ENCODE measurements around the gene BLACAT1. TPM values are rescaled to one million over a fixed set of nuclear protein-coding genes. Genes with fewer than 3 reads are reported as not detected.

Gene BLACAT1
- total and polyA plus RNA-seq, 2 of the 13 experiments (the other 11 are each of a cell fraction or from before 2014, with no cell fraction given) = 1.2 to 2.8 TPM

GRCh38 chr1:205484985-205485967 lies 29.4 kb upstream of the BLACAT1 start (continued):
- TF ChIP-seq, protein P1, sequence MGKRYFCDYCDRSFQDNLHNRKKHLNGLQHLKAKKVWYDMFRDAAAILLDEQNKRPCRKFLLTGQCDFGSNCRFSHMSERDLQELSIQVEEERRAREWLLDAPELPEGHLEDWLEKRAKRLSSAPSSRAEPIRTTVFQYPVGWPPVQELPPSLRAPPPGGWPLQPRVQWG (CRISPR knock-in tag; IDR thresholded peaks at IDR 0.05; ENCODE audit: borderline replicate concordance, low read depth) = no peak
- TF ChIP-seq ZNF207 (IDR thresholded peaks at IDR 0.05; ENCODE audit: borderline replicate concordance) (no peak), KLF6 (CRISPR knock-in tag; IDR thresholded peaks at IDR 0.05) (peak; percentile 56; the same call in 1 of the 2 replicates), NBN (conservative IDR thresholded peaks at IDR 0.05) (no peak), GATAD1 (CRISPR knock-in tag; IDR thresholded peaks at IDR 0.05) (peak; percentile 42; the same call in 1 of the 2 replicates), ZNF10 (CRISPR knock-in tag; IDR thresholded peaks at IDR 0.05; ENCODE audit: borderline replicate concordance, low read depth) (no peak), ATM (IDR thresholded peaks at IDR 0.05; ENCODE audit: borderline replicate concordance) (no peak), RAD21 (CRISPR knock-in tag; IDR thresholded peaks at IDR 0.05) (peak; percentile 99), KMT2B (CRISPR knock-in tag; IDR thresholded peaks at IDR 0.05) (no peak), CBFB (CRISPR knock-in tag; IDR thresholded peaks at IDR 0.05) (no peak)
- TF ChIP-seq, protein P2, sequence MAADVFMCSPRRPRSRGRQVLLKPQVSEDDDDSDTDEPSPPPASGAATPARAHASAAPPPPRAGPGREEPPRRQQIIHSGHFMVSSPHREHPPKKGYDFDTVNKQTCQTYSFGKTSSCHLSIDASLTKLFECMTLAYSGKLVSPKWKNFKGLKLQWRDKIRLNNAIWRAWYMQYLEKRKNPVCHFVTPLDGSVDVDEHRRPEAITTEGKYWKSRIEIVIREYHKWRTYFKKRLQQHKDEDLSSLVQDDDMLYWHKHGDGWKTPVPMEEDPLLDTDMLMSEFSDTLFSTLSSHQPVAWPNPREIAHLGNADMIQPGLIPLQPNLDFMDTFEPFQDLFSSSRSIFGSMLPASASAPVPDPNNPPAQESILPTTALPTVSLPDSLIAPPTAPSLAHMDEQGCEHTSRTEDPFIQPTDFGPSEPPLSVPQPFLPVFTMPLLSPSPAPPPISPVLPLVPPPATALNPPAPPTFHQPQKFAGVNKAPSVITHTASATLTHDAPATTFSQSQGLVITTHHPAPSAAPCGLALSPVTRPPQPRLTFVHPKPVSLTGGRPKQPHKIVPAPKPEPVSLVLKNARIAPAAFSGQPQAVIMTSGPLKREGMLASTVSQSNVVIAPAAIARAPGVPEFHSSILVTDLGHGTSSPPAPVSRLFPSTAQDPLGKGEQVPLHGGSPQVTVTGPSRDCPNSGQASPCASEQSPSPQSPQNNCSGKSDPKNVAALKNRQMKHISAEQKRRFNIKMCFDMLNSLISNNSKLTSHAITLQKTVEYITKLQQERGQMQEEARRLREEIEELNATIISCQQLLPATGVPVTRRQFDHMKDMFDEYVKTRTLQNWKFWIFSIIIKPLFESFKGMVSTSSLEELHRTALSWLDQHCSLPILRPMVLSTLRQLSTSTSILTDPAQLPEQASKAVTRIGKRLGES (CRISPR knock-in tag; IDR thresholded peaks at IDR 0.05; ENCODE audit: borderline replicate concordance) = no peak
- TF ChIP-seq, protein P3, sequence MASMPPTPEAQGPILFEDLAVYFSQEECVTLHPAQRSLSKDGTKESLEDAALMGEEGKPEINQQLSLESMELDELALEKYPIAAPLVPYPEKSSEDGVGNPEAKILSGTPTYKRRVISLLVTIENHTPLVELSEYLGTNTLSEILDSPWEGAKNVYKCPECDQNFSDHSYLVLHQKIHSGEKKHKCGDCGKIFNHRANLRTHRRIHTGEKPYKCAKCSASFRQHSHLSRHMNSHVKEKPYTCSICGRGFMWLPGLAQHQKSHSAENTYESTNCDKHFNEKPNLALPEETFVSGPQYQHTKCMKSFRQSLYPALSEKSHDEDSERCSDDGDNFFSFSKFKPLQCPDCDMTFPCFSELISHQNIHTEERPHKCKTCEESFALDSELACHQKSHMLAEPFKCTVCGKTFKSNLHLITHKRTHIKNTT (CRISPR knock-in tag; IDR thresholded peaks at IDR 0.05) = no peak
- TF ChIP-seq, protein P4, sequence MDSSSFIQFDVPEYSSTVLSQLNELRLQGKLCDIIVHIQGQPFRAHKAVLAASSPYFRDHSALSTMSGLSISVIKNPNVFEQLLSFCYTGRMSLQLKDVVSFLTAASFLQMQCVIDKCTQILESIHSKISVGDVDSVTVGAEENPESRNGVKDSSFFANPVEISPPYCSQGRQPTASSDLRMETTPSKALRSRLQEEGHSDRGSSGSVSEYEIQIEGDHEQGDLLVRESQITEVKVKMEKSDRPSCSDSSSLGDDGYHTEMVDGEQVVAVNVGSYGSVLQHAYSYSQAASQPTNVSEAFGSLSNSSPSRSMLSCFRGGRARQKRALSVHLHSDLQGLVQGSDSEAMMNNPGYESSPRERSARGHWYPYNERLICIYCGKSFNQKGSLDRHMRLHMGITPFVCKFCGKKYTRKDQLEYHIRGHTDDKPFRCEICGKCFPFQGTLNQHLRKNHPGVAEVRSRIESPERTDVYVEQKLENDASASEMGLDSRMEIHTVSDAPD (CRISPR knock-in tag; IDR thresholded peaks at IDR 0.05) = no peak
- TF ChIP-seq, protein P5, sequence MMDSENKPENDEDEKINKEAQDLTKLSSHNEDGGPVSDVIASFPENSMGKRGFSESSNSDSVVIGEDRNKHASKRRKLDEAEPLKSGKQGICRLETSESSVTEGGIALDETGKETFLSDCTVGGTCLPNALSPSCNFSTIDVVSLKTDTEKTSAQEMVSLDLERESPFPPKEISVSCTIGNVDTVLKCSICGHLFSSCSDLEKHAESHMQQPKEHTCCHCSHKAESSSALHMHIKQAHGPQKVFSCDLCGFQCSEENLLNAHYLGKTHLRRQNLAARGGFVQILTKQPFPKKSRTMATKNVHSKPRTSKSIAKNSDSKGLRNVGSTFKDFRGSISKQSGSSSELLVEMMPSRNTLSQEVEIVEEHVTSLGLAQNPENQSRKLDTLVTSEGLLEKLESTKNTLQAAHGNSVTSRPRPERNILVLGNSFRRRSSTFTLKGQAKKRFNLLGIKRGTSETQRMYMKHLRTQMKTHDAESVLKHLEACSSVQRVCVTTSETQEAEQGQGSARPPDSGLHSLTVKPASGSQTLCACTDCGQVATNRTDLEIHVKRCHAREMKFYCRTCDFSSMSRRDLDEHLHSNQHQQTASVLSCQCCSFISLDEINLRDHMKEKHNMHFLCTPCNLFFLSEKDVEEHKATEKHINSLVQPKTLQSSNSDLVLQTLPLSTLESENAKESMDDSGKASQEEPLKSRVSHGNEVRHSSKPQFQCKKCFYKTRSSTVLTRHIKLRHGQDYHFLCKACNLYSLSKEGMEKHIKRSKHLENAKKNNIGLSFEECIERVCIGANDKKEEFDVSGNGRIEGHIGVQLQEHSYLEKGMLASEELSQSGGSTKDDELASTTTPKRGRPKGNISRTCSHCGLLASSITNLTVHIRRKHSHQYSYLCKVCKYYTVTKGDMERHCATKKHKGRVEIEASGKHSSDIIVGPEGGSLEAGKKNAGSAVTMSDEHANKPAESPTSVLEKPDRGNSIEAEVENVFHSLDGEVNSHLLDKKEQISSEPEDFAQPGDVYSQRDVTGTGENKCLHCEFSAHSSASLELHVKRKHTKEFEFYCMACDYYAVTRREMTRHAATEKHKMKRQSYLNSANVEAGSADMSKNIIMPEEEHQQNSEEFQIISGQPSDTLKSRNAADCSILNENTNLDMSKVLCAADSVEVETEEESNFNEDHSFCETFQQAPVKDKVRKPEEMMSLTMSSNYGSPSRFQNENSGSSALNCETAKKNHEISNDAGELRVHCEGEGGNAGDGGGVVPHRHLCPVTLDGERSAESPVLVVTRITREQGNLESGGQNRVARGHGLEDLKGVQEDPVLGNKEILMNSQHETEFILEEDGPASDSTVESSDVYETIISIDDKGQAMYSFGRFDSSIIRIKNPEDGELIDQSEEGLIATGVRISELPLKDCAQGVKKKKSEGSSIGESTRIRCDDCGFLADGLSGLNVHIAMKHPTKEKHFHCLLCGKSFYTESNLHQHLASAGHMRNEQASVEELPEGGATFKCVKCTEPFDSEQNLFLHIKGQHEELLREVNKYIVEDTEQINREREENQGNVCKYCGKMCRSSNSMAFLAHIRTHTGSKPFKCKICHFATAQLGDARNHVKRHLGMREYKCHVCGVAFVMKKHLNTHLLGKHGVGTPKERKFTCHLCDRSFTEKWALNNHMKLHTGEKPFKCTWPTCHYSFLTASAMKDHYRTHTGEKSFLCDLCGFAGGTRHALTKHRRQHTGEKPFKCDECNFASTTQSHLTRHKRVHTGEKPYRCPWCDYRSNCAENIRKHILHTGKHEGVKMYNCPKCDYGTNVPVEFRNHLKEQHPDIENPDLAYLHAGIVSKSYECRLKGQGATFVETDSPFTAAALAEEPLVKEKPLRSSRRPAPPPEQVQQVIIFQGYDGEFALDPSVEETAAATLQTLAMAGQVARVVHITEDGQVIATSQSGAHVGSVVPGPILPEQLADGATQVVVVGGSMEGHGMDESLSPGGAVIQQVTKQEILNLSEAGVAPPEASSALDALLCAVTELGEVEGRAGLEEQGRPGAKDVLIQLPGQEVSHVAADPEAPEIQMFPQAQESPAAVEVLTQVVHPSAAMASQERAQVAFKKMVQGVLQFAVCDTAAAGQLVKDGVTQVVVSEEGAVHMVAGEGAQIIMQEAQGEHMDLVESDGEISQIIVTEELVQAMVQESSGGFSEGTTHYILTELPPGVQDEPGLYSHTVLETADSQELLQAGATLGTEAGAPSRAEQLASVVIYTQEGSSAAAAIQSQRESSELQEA (CRISPR knock-in tag; IDR thresholded peaks at IDR 0.05; ENCODE audit: not compliant biosample characterization) = no peak

All from HepG2 (cell line).